Activated CD4-positive, alpha-beta memory T cell treated with anti-CD3 and anti-CD28 coated beads for 36 hours (primary cell): ENCODE measurements around the gene TMEM79. TPM values are rescaled to one million over a fixed set of nuclear protein-coding genes. Genes with fewer than 3 reads are reported as not detected.

Experiments
- CTCF ChIA-PET: fragments of 350-600 bp; sonication (Branson Sonifier 250); formaldehyde crosslinking; loops from one replicate; lab custom pipeline; 2021; ENCODE audit warnings: antibody characterized with exemption, inconsistent platforms; lab: Charles Lee
- POLR2A ChIA-PET: fragments of 350-600 bp; sonication (Branson Sonifier 250); formaldehyde crosslinking; loops from one replicate; lab custom pipeline; 2021; ENCODE audit warnings: antibody characterized with exemption; lab: Charles Lee
- DNase-seq: peaks from one replicate; pipeline ENCODE4 v3.0.0-alpha.2; 2020
- H3K27ac Mint-ChIP-seq: one replicate; pipeline ENCODE4 v1.8.0; 2021; ENCODE audit warnings: mixed read lengths
- H3K27me3 Mint-ChIP-seq: one replicate; pipeline ENCODE4 v1.8.0; 2021; ENCODE audit warnings: mixed read lengths
- H3K36me3 Mint-ChIP-seq: one replicate; pipeline ENCODE4 v1.8.0; 2021; ENCODE audit warnings: mixed read lengths
- H3K4me1 Mint-ChIP-seq: one replicate; pipeline ENCODE4 v1.8.0; 2021; ENCODE audit warnings: low read depth, mixed read lengths
- H3K4me3 Mint-ChIP-seq: one replicate; pipeline ENCODE4 v1.8.0; 2021; ENCODE audit warnings: mild to moderate bottlenecking, mixed read lengths
- H3K9me3 Mint-ChIP-seq: one replicate; pipeline ENCODE4 v1.8.0; 2021; ENCODE audit warnings: mixed read lengths
- intact Hi-C: fragments of 100-400 bp; cut with micrococcal nuclease; formaldehyde crosslinking; loops from one replicate; pipeline ENCODE4 v1.15.1; 2023
- total RNA-seq, 2 experiments: library from RNA; stranded (reverse); gene quantifications; one replicate each; pipeline ENCODE4 v1.2.3, GENCODE V29; 2021

The TMEM79 gene
- total RNA-seq, 2 experiments from 2014 or later: 6.8 to 9.1 TPM

- Mint-ChIP-seq H3K4me3 (no peak overlapping the region), H3K4me1 (peaks cover 4% of the 10 kb centered on the region), H3K27me3 (no peaks in the 10 kb centered on the region), H3K9me3 (no peaks in the 10 kb centered on the region), H3K27ac (no peak overlapping the region), H3K36me3 (peaks cover 71% of the 10 kb centered on the region)
- intact Hi-C loops: no loop called here
- POLR2A ChIA-PET: no interaction called here
- CTCF ChIA-PET: interaction anchor here (0.9 kb wide), 2 partner anchors 38 to 56 kb away, joined by 3 to 4 read pairs; no protein-coding TSS in a partner anchor
- no peak for DNase-seq
Measured at GRCh38 chr1:156263288-156263655, 20.9 kb upstream of the TMEM79 start.

- CTCF ChIA-PET: no interaction called here
Measured at GRCh38 chr1:156266051-156266450, 18.1 kb upstream of the TMEM79 start.

DNA sequence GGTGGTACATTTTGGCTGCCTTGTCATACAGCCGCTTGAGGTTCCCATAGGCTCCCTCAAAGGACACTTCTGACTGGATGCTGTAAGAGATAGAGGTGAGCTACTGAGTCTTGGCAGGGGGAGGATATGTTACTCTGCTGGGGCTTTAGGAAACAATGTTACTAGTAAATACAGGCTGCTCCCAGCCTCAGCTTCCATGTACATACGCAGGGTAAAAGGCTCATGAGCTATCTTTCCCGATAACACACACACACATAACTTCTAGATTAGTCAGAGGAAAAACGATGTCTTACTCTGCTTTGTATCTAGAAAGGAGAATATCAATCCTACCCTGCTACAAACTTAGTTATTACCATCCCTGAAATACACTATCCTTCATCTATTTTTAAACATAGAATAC lies 15.8 kb upstream of the TMEM79 start:
- intact Hi-C loops: no loop called here
- Mint-ChIP-seq H3K36me3 (peaks cover 64% of the 10 kb centered on the region), H3K27me3 (no peaks in the 10 kb centered on the region), H3K27ac (no peak overlapping the region), H3K4me1 (no peaks in the 10 kb centered on the region), H3K4me3 (no peak overlapping the region), H3K9me3 (no peaks in the 10 kb centered on the region)
- POLR2A ChIA-PET: interaction anchor here (0.6 kb wide), 1 partner anchor 18 kb away, joined by 3 read pairs; no protein-coding TSS in a partner anchor
- no peak for DNase-seq
- CTCF ChIA-PET: no interaction called here

More at GRCh38 chr1:156266051-156266450, 18.1 kb upstream of the TMEM79 start:
- DNase-seq: no peak
- POLR2A ChIA-PET: no interaction called here
- Mint-ChIP-seq H3K27me3 (no peaks in the 10 kb centered on the region), H3K4me1 (peaks cover 4% of the 10 kb centered on the region), H3K4me3 (no peak overlapping the region), H3K36me3 (peaks cover 63% of the 10 kb centered on the region), H3K27ac (no peak overlapping the region), H3K9me3 (no peaks in the 10 kb centered on the region)
- intact Hi-C loops: no loop called here

GRCh38 chr1:156270314-156270713 lies 13.8 kb upstream of the TMEM79 start:
- CTCF ChIA-PET: no interaction called here
- no peak for DNase-seq
- Mint-ChIP-seq H3K36me3 (peaks cover 65% of the 10 kb centered on the region), H3K4me1 (no peaks in the 10 kb centered on the region), H3K27ac (no peak overlapping the region), H3K27me3 (no peaks in the 10 kb centered on the region), H3K4me3 (no peak overlapping the region), H3K9me3 (no peaks in the 10 kb centered on the region)
- POLR2A ChIA-PET: no interaction called here
- intact Hi-C loops: no loop called here

DNA sequence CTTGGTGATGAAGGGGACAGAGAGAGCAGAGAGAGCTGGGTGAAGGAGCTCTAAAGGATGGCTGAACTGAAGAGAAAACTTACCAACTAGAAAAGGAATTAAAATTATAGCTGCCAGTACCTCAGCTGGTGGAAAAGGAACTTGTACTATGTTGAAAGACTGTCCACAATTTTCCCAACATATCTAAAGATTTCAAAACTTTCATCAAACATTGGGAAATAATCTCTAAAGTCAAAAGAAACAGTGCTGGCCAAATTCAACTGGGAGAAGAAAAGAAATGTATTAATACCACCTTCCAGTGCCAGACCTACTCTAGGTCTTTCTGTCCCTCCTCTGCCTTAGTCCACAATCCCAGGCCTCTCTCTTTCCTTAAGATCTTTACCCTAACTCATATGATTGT lies 7.6 kb upstream of the TMEM79 start:
- Mint-ChIP-seq H3K27ac (no peak overlapping the region), H3K36me3 (peaks cover 54% of the 10 kb centered on the region)
- POLR2A ChIA-PET: no interaction called here

DNA sequence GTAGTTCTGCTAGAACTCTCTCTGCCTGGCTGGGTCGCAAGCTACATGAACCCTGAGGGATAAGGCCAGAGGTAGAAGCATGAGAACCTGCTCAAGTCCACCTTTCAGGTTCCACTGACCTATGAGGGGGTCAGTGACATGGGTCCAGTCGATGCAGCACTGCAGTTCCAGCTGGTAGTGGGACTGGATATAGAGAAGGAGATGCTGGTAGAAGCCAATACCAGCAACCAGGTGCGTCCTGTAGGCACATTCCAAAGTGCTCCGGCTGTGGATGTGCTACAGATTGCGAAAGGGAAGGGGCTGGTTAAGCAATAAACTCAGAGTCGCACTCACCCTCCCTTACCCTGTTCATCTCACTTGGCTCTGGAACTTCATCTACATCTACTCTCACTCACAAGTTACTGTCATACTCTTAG lies 7.2 kb upstream of the TMEM79 start:
- POLR2A ChIA-PET: no interaction called here
- Mint-ChIP-seq H3K4me1 (peaks cover 20% of the 10 kb centered on the region), H3K36me3 (peaks cover 53% of the 10 kb centered on the region), H3K27ac (no peak overlapping the region), H3K27me3 (no peaks in the 10 kb centered on the region), H3K9me3 (no peaks in the 10 kb centered on the region), H3K4me3 (no peak overlapping the region)
- CTCF ChIA-PET: no interaction called here
- intact Hi-C loops: no loop called here
- DNase-seq: no peak

More for the DNA sequence above, 7.6 kb upstream of the TMEM79 start:
- Mint-ChIP-seq H3K4me3 (no peak overlapping the region), H3K9me3 (no peaks in the 10 kb centered on the region), H3K4me1 (peaks cover 19% of the 10 kb centered on the region), H3K27me3 (no peaks in the 10 kb centered on the region)
- no peak for DNase-seq
- intact Hi-C loops: no loop called here
- CTCF ChIA-PET: no interaction called here

DNA sequence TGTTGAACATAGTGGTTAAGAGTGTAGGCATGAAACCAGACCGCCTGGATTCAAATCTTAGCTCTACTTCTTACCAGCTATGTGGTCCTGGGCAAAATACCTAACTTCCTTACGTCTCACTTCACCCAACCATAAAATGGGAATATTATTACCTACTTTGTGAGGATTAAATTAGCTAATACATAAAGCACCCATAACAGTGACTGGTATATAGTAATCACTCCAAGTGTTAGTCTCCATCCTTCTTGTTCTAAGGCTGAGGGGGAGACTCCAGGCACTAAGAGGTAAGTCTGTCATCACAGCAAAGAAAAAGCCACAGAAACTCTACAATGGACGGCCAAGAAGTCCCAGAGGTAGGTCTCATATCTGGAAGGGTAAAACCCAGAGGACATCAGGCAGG lies 4.3 kb upstream of the TMEM79 start:
- no peaks in the 10 kb centered on the region for H3K27me3 Mint-ChIP-seq
- no peak for DNase-seq
- ChIA-PET CTCF (interaction anchor here (0.6 to 1.7 kb wide), 6 partner anchors 8 to 183 kb away, joined by 3 to 6 read pairs (median 4); no protein-coding TSS in a partner anchor), POLR2A (interaction anchor here (1.5 kb wide), 1 partner anchor 34 kb away, joined by 3 read pairs; no protein-coding TSS in a partner anchor)
- H3K4me3 Mint-ChIP-seq: no peak overlapping the region
- intact Hi-C loops: loop anchor here (5.0 kb wide), 5 partner anchors 53 to 462 kb away; partner anchors contain the start of genes CCT3, MRPL24, SLC25A44 and TSACC
- peaks cover 39% of the 10 kb centered on the region for H3K36me3 Mint-ChIP-seq
- peaks cover 37% of the 10 kb centered on the region for H3K4me1 Mint-ChIP-seq
- no peaks in the 10 kb centered on the region for H3K9me3 Mint-ChIP-seq
- no peak overlapping the region for H3K27ac Mint-ChIP-seq

GRCh38 chr1:156281281-156281680 lies 2.8 kb upstream of the TMEM79 start:
- peak; percentile 80 for DNase-seq
- no peaks in the 10 kb centered on the region for H3K27me3 Mint-ChIP-seq
- CTCF ChIA-PET: interaction anchor here (0.7 to 2.7 kb wide), 9 partner anchors 10 to 215 kb away, joined by 3 to 11 read pairs (median 4); no protein-coding TSS in a partner anchor

GRCh38 chr1:156281693-156282478 lies 2.2 kb upstream of the TMEM79 start:
- H3K9me3 Mint-ChIP-seq: no peaks in the 10 kb centered on the region
- intact Hi-C loops: loop anchor here (2.0 to 5.0 kb wide), 7 partner anchors 55 to 460 kb away; partner anchors contain the start of genes CCT3, MRPL24, PMF1 and SLC25A44
- H3K4me1 Mint-ChIP-seq: peaks cover 38% of the 10 kb centered on the region
- ChIA-PET POLR2A (interaction anchor here (1.1 to 3.3 kb wide), 14 partner anchors 13 to 348 kb away, joined by 3 to 15 read pairs (median 5); partner anchors contain the start of genes CCT3, GLMP, KHDC4 and PMF1), CTCF (interaction anchor here (0.7 to 2.7 kb wide), 13 partner anchors 12 to 216 kb away, joined by 3 to 11 read pairs (median 4); partner anchors contain the start of gene GLMP)
- H3K27me3 Mint-ChIP-seq: no peaks in the 10 kb centered on the region
- peaks cover 25% of the 10 kb centered on the region for H3K36me3 Mint-ChIP-seq
- H3K27ac Mint-ChIP-seq: peak overlapping the region; percentile 95
- H3K4me3 Mint-ChIP-seq: peak overlapping the region; percentile 95
- DNase-seq: peak; percentile 60

More at GRCh38 chr1:156281281-156281680, 2.8 kb upstream of the TMEM79 start:
- Mint-ChIP-seq H3K4me3 (peak overlapping the region; percentile 95), H3K36me3 (peaks cover 28% of the 10 kb centered on the region), H3K27ac (peak overlapping the region; percentile 95), H3K4me1 (peaks cover 38% of the 10 kb centered on the region), H3K9me3 (no peaks in the 10 kb centered on the region)
- intact Hi-C loops: loop anchor here (5.0 kb wide), 5 partner anchors 54 to 461 kb away; partner anchors contain the start of genes CCT3, MRPL24, SLC25A44 and TSACC
- POLR2A ChIA-PET: interaction anchor here (0.8 to 3.3 kb wide), 7 partner anchors 13 to 184 kb away, joined by 3 to 15 read pairs (median 6); partner anchors contain the start of genes CCT3, GLMP and TSACC

DNA sequence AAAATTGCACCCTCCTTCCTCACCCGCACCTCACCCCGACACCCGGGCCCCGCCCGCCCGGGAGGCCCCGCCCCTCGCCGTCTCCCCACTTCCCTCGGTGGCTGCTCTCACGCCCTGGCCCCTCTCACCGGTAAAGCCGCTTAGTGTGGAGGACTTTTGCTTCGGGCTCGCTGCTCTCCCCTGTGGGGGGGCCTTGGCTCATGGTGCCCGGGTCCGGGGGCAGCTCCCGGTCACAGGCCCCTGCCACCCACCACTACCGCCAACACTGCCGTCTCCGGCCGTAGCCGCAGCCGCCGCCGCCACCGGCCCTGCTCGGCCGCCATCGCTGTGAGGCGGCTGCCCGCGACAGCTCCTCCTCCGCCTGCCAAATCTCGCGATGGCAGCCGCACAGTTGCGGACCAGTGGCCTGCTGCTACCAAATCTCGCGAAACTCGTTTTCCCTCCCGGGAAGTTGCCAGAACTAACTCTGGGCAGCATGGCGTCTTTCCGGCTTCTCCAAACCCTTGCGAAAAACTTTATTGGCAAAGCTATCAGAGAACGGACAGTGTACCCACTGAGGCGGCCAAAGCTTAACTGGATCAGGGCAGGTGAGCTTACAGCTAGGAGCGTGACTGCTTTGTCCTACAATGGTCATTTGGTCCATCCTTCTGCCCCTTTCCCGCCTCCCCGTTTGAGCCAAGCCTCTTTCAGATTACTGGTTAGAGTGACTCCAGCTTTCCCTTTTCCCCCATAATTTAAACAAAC lies 1.5 kb upstream of the TMEM79 start, which contains the start of gene SMG5:
SMG5 (minus strand) TSS at position 347 of the 744 bp plus-strand sequence; CDS start at position 202, 145 bp downstream.
- CTCF ChIA-PET: interaction anchor here (0.7 to 2.7 kb wide), 11 partner anchors 11 to 216 kb away, joined by 3 to 11 read pairs (median 4); partner anchors contain the start of gene GLMP
- Mint-ChIP-seq H3K36me3 (peaks cover 24% of the 10 kb centered on the region), H3K9me3 (no peaks in the 10 kb centered on the region), H3K27me3 (no peaks in the 10 kb centered on the region), H3K4me1 (peaks cover 38% of the 10 kb centered on the region), H3K4me3 (peak within 1 kb of the TSS; percentile 95), H3K27ac (peak within 1 kb of the TSS; percentile 95)
- POLR2A ChIA-PET: interaction anchor here (0.5 to 3.3 kb wide), 17 partner anchors 12 to 424 kb away, joined by 3 to 15 read pairs (median 4); partner anchors contain the start of genes CCT3, GLMP, KHDC4 and PMF1
- intact Hi-C loops: loop anchor here (1.0 to 5.0 kb wide), 8 partner anchors 13 to 460 kb away; partner anchors contain the start of genes CCT3, GLMP, MRPL24 and PMF1
- peak; percentile 98 for DNase-seq

DNA sequence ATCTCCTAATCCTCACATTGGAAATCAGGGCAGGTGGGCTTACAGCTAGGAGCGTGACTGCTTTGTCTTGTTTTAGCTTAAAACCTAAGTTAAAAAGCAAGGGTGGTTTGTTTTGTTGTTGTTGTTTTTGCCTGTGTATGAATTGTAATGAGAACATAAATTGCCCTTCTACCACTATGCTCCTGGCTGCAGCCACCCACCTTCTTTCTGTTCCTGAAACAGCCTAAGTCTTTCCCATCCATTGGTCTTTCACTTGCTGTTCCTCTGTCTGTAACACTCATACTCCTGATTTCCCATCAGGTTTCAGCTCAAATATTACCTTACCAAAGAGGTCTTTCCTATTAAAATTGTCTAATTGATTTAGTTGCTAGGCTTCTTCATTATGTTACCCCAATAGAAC lies 604 bp upstream of the TMEM79 start:
- intact Hi-C loops: loop anchor here (1.0 to 5.0 kb wide), 8 partner anchors 12 to 459 kb away; partner anchors contain the start of genes CCT3, GLMP, MRPL24 and PMF1
- DNase-seq: no peak
- ChIA-PET CTCF (interaction anchor here (0.7 to 1.7 kb wide), 8 partner anchors 10 to 217 kb away, joined by 3 to 7 read pairs (median 4); no protein-coding TSS in a partner anchor), POLR2A (interaction anchor here (0.7 to 3.3 kb wide), 10 partner anchors 11 to 306 kb away, joined by 3 to 15 read pairs (median 5); partner anchors contain the start of genes CCT3, GLMP, PMF1 and TSACC)
- peak overlapping the region; percentile 95 for H3K4me3 Mint-ChIP-seq
- H3K27me3 Mint-ChIP-seq: no peaks in the 10 kb centered on the region
- H3K36me3 Mint-ChIP-seq: peaks cover 16% of the 10 kb centered on the region
- peaks cover 38% of the 10 kb centered on the region for H3K4me1 Mint-ChIP-seq
- H3K9me3 Mint-ChIP-seq: no peaks in the 10 kb centered on the region
- H3K27ac Mint-ChIP-seq: peak overlapping the region; percentile 95
